Measurements from ENCODE around the gene NUDT4.

NUDT4 gene

GRCh38 chr12:93443576-93443975 lies 65.9 kb downstream of the NUDT4 start:
- peak overlapping the region; percentile 97 for H3K4me3 Mint-ChIP-seq
- H3K27me3 Mint-ChIP-seq (ENCODE audit: low read depth, poor library complexity): no peaks in the 10 kb centered on the region
- no peaks in the 10 kb centered on the region for H3K36me3 Mint-ChIP-seq (ENCODE audit: low read depth)
- no peak for TF ChIP-seq CTCF (IDR thresholded peaks at IDR 0.05)
- DNase-seq: no peak
- H3K27ac Mint-ChIP-seq: no peak overlapping the region
- no peaks in the 10 kb centered on the region for H3K9me3 Mint-ChIP-seq
- H3K4me1 Mint-ChIP-seq: peaks cover 44% of the 10 kb centered on the region

GRCh38 chr12:93447555-93448290 lies 70.0 kb downstream of the NUDT4 start:
- DNase-seq: no peak
- H3K27ac Mint-ChIP-seq: no peak overlapping the region
- H3K36me3 Mint-ChIP-seq (ENCODE audit: low read depth): no peaks in the 10 kb centered on the region
- H3K4me3 Mint-ChIP-seq: no peak overlapping the region
- peaks cover 5% of the 10 kb centered on the region for H3K27me3 Mint-ChIP-seq (ENCODE audit: low read depth, poor library complexity)
- H3K4me1 Mint-ChIP-seq: peaks cover 27% of the 10 kb centered on the region
- H3K9me3 Mint-ChIP-seq: peaks cover 4% of the 10 kb centered on the region
- no peak for TF ChIP-seq CTCF (IDR thresholded peaks at IDR 0.05)

- Mint-ChIP-seq H3K27me3 (ENCODE audit: low read depth, poor library complexity) (peaks cover 5% of the 10 kb centered on the region), H3K27ac (no peak overlapping the region), H3K9me3 (peaks cover 4% of the 10 kb centered on the region), H3K36me3 (ENCODE audit: low read depth) (no peaks in the 10 kb centered on the region), H3K4me3 (no peak overlapping the region), H3K4me1 (peaks cover 18% of the 10 kb centered on the region)
- DNase-seq: no peak
- no peak for TF ChIP-seq CTCF (IDR thresholded peaks at IDR 0.05)
Measured at GRCh38 chr12:93448796-93449195, 71.1 kb downstream of the NUDT4 start.

- Mint-ChIP-seq H3K9me3 (peaks cover 4% of the 10 kb centered on the region), H3K4me1 (peaks cover 18% of the 10 kb centered on the region), H3K4me3 (no peak overlapping the region), H3K27ac (peak overlapping the region; percentile 40), H3K36me3 (ENCODE audit: low read depth) (no peaks in the 10 kb centered on the region), H3K27me3 (ENCODE audit: low read depth, poor library complexity) (peaks cover 7% of the 10 kb centered on the region)
- TF ChIP-seq CTCF (IDR thresholded peaks at IDR 0.05): no peak
- DNase-seq: no peak
Measured at GRCh38 chr12:93449277-93449676, 71.6 kb downstream of the NUDT4 start.

- no peak overlapping the region for H3K4me3 Mint-ChIP-seq
- peaks cover 11% of the 10 kb centered on the region for H3K27me3 Mint-ChIP-seq (ENCODE audit: low read depth, poor library complexity)
- H3K9me3 Mint-ChIP-seq: peaks cover 4% of the 10 kb centered on the region
- H3K27ac Mint-ChIP-seq: no peak overlapping the region
- DNase-seq: no peak
- no peak for TF ChIP-seq CTCF (IDR thresholded peaks at IDR 0.05)
- H3K4me1 Mint-ChIP-seq: peaks cover 18% of the 10 kb centered on the region
- H3K36me3 Mint-ChIP-seq (ENCODE audit: low read depth): no peaks in the 10 kb centered on the region
Measured at GRCh38 chr12:93451423-93452158, 73.9 kb downstream of the NUDT4 start.
